H9 (cell line): ENCODE data around the gene GALNT9. TPM values are rescaled to one million over a fixed set of nuclear protein-coding genes. Genes with fewer than 3 reads are reported as not detected.

ENCODE experiments used
- DNase-seq: peaks from one replicate; pipeline ENCODE4 v3.0.0-alpha.2; 2017
- H2AFZ ChIP-seq: one replicate; pipeline ENCODE4 v1.6.1; 2013; ENCODE audit warnings: mild to moderate bottlenecking, low read length, control low read depth, moderate library complexity
- H2AK5ac ChIP-seq: 2 replicates; pipeline ENCODE4 v1.6.1; 2013; ENCODE audit warnings: low read length, control low read depth, mixed read lengths; ENCODE audit not compliant: insufficient read length
- H2BK120ac ChIP-seq: one replicate; pipeline ENCODE4 v1.6.1; 2013; ENCODE audit warnings: low read depth, mild to moderate bottlenecking, low read length, control low read depth, inconsistent platforms; ENCODE audit not compliant: poor library complexity, severe bottlenecking
- H2BK12ac ChIP-seq: 2 replicates; pipeline ENCODE4 v1.6.1; 2013; ENCODE audit warnings: low read length, control low read depth, mixed read lengths, low read depth; ENCODE audit not compliant: insufficient read length
- H2BK15ac ChIP-seq: 2 replicates; pipeline ENCODE4 v1.6.1; 2013; ENCODE audit warnings: low read depth, low read length, control low read depth
- H2BK20ac ChIP-seq: one replicate; pipeline ENCODE4 v1.6.1; 2013; ENCODE audit warnings: low read depth, mild to moderate bottlenecking, low read length, control low read depth, inconsistent platforms; ENCODE audit not compliant: poor library complexity, severe bottlenecking
- H2BK5ac ChIP-seq: 2 replicates; pipeline ENCODE4 v1.6.1; 2013; ENCODE audit warnings: low read length, control low read depth, mixed read lengths; ENCODE audit not compliant: insufficient read length
- H3K14ac ChIP-seq: 2 replicates; pipeline ENCODE4 v1.6.1; 2013; ENCODE audit warnings: low read length, control low read depth; ENCODE audit not compliant: insufficient read depth
- H3K18ac ChIP-seq: 2 replicates; pipeline ENCODE4 v1.6.1; 2013; ENCODE audit warnings: low read depth, mild to moderate bottlenecking, mixed read lengths, low read length, control low read depth; ENCODE audit not compliant: insufficient read length
- H3K23ac ChIP-seq: 2 replicates; pipeline ENCODE4 v1.6.1; 2013; ENCODE audit warnings: low read length, control low read depth, mixed read lengths, low read depth; ENCODE audit not compliant: insufficient read length
- H3K23me2 ChIP-seq: 2 replicates; pipeline ENCODE4 v1.6.1; 2013; ENCODE audit warnings: low read depth, mild to moderate bottlenecking, mixed read lengths, low read length, control low read depth; ENCODE audit not compliant: insufficient read length, poor library complexity, severe bottlenecking
- H3K27ac ChIP-seq: 2 replicates; pipeline ENCODE4 v1.5.1; 2013; ENCODE audit warnings: low read length, control low read depth, mixed read lengths, low read depth; ENCODE audit not compliant: insufficient read length
- H3K27me3 ChIP-seq: 2 replicates; pipeline ENCODE4 v1.6.1; 2013; ENCODE audit warnings: low read length, control low read depth, inconsistent platforms; ENCODE audit not compliant: insufficient read depth
- H3K4ac ChIP-seq: 2 replicates; pipeline ENCODE4 v1.6.1; 2013; ENCODE audit warnings: low read depth, mild to moderate bottlenecking, control low read depth, inconsistent platforms, low read length, moderate library complexity
- H3K4me1 ChIP-seq: 2 replicates; pipeline ENCODE4 v1.6.1; 2013; ENCODE audit warnings: low read length, control low read depth, inconsistent platforms; ENCODE audit not compliant: insufficient read depth
- H3K4me2 ChIP-seq: 2 replicates; pipeline ENCODE4 v1.6.1; 2013; ENCODE audit warnings: low read length, control low read depth, mixed read lengths; ENCODE audit not compliant: insufficient read length, insufficient read depth
- H3K56ac ChIP-seq: 2 replicates; pipeline ENCODE4 v1.6.1; 2013; ENCODE audit warnings: low read depth, mild to moderate bottlenecking, mixed read lengths, low read length, control low read depth; ENCODE audit not compliant: insufficient read length
- H3K79me1 ChIP-seq: 2 replicates; pipeline ENCODE4 v1.6.1; 2013; ENCODE audit warnings: low read depth, mild to moderate bottlenecking, moderate library complexity, low read length, control low read depth, inconsistent platforms; ENCODE audit not compliant: insufficient read depth, poor library complexity, severe bottlenecking
- H3K79me2 ChIP-seq: 2 replicates; pipeline ENCODE4 v1.6.1; 2013; ENCODE audit warnings: low read length, control low read depth, inconsistent platforms; ENCODE audit not compliant: insufficient read depth
- H3K9ac ChIP-seq: 2 replicates; pipeline ENCODE4 v1.6.1; 2013; ENCODE audit warnings: low read length, control low read depth, mixed read lengths; ENCODE audit not compliant: insufficient read length; ENCODE audit errors: extremely low read depth
- H3K9me3 ChIP-seq: one replicate; pipeline ENCODE4 v1.6.1; 2013; ENCODE audit warnings: low read depth, low read length, inconsistent platforms; ENCODE audit not compliant: control insufficient read depth
- H3T11ph ChIP-seq: one replicate; pipeline ENCODE4 v1.6.1; 2013; ENCODE audit warnings: mild to moderate bottlenecking, low read length, control low read depth, inconsistent platforms
- H4K20me1 ChIP-seq: one replicate; pipeline ENCODE4 v1.6.1; 2013; ENCODE audit not compliant: control insufficient read depth, insufficient read length, insufficient read depth
- H4K5ac ChIP-seq: 2 replicates; pipeline ENCODE4 v1.6.1; 2013; ENCODE audit warnings: low read depth, mild to moderate bottlenecking, mixed read lengths, low read length, control low read depth; ENCODE audit not compliant: insufficient read length
- H4K8ac ChIP-seq: replicated peaks from 2 replicates; pipeline ENCODE4 v1.6.1; 2013; ENCODE audit warnings: low read length, control low read depth, mixed read lengths, low read depth; ENCODE audit not compliant: insufficient read length
- H4K91ac ChIP-seq: 2 replicates; pipeline ENCODE4 v1.6.1; 2013; ENCODE audit warnings: low read depth, mild to moderate bottlenecking, moderate library complexity, mixed read lengths, low read length, control low read depth; ENCODE audit not compliant: insufficient read length
- H3K27ac Mint-ChIP-seq, 3 experiments: 2 replicates in 2 of 3; 3 replicates in 1 of 3; pipeline ENCODE4 v1.8.0; 2020 to 2021; ENCODE audit warnings: mixed read lengths in 3 of 3, mild to moderate bottlenecking in 1 of 3, moderate library complexity in 1 of 3
- H3K27me3 Mint-ChIP-seq: 2 replicates; pipeline ENCODE4 v1.8.0; 2021; ENCODE audit warnings: low read depth, mild to moderate bottlenecking, moderate library complexity, mixed read lengths
- H3K36me3 Mint-ChIP-seq, 3 experiments: 2 replicates in 2 of 3; 3 replicates in 1 of 3; pipeline ENCODE4 v1.8.0; 2020 to 2021; ENCODE audit warnings: low read depth in 3 of 3, mixed read lengths in 3 of 3; ENCODE audit not compliant: insufficient read depth in 1 of 3
- H3K4me1 Mint-ChIP-seq, 2 experiments: 2 replicates each; pipeline ENCODE4 v1.8.0; 2020; ENCODE audit warnings: mixed read lengths in 2 of 2
- H3K4me3 Mint-ChIP-seq, 2 experiments: 2 replicates in 1 of 2; 3 replicates in 1 of 2; pipeline ENCODE4 v1.8.0; 2020 to 2021; ENCODE audit warnings: mild to moderate bottlenecking in 2 of 2, mixed read lengths in 2 of 2, moderate library complexity in 1 of 2
- H3K9me3 Mint-ChIP-seq, 2 experiments: 2 replicates in 1 of 2; 3 replicates in 1 of 2; pipeline ENCODE4 v1.8.0; 2020; ENCODE audit warnings: mild to moderate bottlenecking in 2 of 2, mixed read lengths in 2 of 2, moderate library complexity in 1 of 2
- CTCF ChIP-seq: fragments of 200-600 bp; sonication (generic); conservative IDR thresholded peaks from 3 replicates; pipeline ENCODE4 v1.8.0; 2021; ENCODE audit warnings: antibody characterized with exemption, mild to moderate bottlenecking
- WGBS: extraction: QIAGEN DNeasy Blood & Tissue Kit; methylation state at CpG from one replicate; pipeline ENCODE4 v1.1.7; 2013; ENCODE audit warnings: missing lambda C conversion rate, low lambda C conversion rate, mixed read lengths; ENCODE audit not compliant: insufficient read length; ENCODE audit errors: extremely low coverage; 5-methylcytosine and 5-hydroxymethylcytosine counted together
- total RNA-seq: library from RNA; stranded (reverse); gene quantifications from 2 replicates; pipeline ENCODE4 v1.2.1, GENCODE V29; 2021

GALNT9 gene
- total RNA-seq, 1 experiment from 2014 or later, result 0.35 TPM

- H2BK120ac ChIP-seq, result no peak overlapping the region
- no peak overlapping the region for H3K23ac ChIP-seq
- no peak overlapping the region for H3K4me2 ChIP-seq
- H3K36me3 Mint-ChIP-seq, result no peaks in the 10 kb centered on the region
- H3K9me3 Mint-ChIP-seq, result peaks cover 5 to 13% of the 10 kb centered on the region in 2 experiments; a peak in 2 of 5 replicates
- DNase-seq, result no peak
- H4K20me1 ChIP-seq, result no peaks in the 10 kb centered on the region
- peaks cover 49% of the 10 kb centered on the region for H3K27me3 ChIP-seq
- peaks cover 89% of the 10 kb centered on the region for H3K27me3 Mint-ChIP-seq
- H4K5ac ChIP-seq, result no peak overlapping the region
- H2AFZ ChIP-seq, result no peak overlapping the region
- H3K27ac ChIP-seq, result no peak overlapping the region
- 0 out of 5 replicates have a peak overlapping the region, but pooled peaks of 1 of the 2 experiments have one; percentile 7 for H3K4me3 Mint-ChIP-seq
- H3K23me2 ChIP-seq, result no peaks in the 10 kb centered on the region
- H3K9ac ChIP-seq, result no peak overlapping the region
- H4K8ac ChIP-seq, result no peak overlapping the region
- no peak overlapping the region for H3K27ac Mint-ChIP-seq
- no peaks in the 10 kb centered on the region; the same call in 1 of the 2 replicates for H3K4me1 ChIP-seq
- H2BK12ac ChIP-seq, result no peak overlapping the region
- peak; percentile 47; the same call in 2 of the 3 replicates for TF ChIP-seq CTCF
- H3K9me3 ChIP-seq, result no peaks in the 10 kb centered on the region
- no peak overlapping the region for H2BK20ac ChIP-seq
- H3K4me1 Mint-ChIP-seq, result peaks cover 10 to 28% of the 10 kb centered on the region in 2 experiments
- no peaks in the 10 kb centered on the region for H3K79me1 ChIP-seq
- no peak overlapping the region for H3K56ac ChIP-seq
- no peak overlapping the region for H4K91ac ChIP-seq
- H3K79me2 ChIP-seq, result no peaks in the 10 kb centered on the region
- H3K14ac ChIP-seq, result no peak overlapping the region
- no peak overlapping the region for H3T11ph ChIP-seq
- no peak overlapping the region for H2BK15ac ChIP-seq
- H3K4ac ChIP-seq, result no peak overlapping the region
- no peak overlapping the region for H3K18ac ChIP-seq
- H2BK5ac ChIP-seq, result no peak overlapping the region
- WGBS, result no CpG with 5 or more reads among the region's 28 CpGs
- H2AK5ac ChIP-seq, result no peak overlapping the region
Measured at GRCh38 chr12:132373901-132374611, 44.7 kb upstream of the GALNT9 start.
